Osteocyte (in vitro differentiated cells): ENCODE data around the gene MRPS17. TPM values are rescaled to one million over a fixed set of nuclear protein-coding genes. Genes with fewer than 3 reads are reported as not detected.

Experiments used
- DNase-seq: peaks from one replicate; pipeline ENCODE4 v3.0.0; 2021; ENCODE audit warnings: mixed read lengths; ENCODE audit not compliant: unreplicated experiment; ENCODE audit errors: extremely low spot score
- H3K27ac Mint-ChIP-seq: one replicate; pipeline ENCODE4 v1.8.0; 2021; ENCODE audit warnings: mild to moderate bottlenecking, mixed read lengths; ENCODE audit not compliant: unreplicated experiment
- H3K27me3 Mint-ChIP-seq: one replicate; pipeline ENCODE4 v1.8.0; 2021; ENCODE audit warnings: mixed read lengths; ENCODE audit not compliant: unreplicated experiment
- H3K36me3 Mint-ChIP-seq: one replicate; pipeline ENCODE4 v1.8.0; 2021; ENCODE audit warnings: mixed read lengths; ENCODE audit not compliant: unreplicated experiment
- H3K4me1 Mint-ChIP-seq: one replicate; pipeline ENCODE4 v1.8.0; 2021; ENCODE audit warnings: mixed read lengths; ENCODE audit not compliant: unreplicated experiment
- H3K4me3 Mint-ChIP-seq: one replicate; pipeline ENCODE4 v1.8.0; 2021; ENCODE audit warnings: mild to moderate bottlenecking, moderate library complexity, mixed read lengths; ENCODE audit not compliant: unreplicated experiment
- H3K9me3 Mint-ChIP-seq: one replicate; pipeline ENCODE4 v1.8.0; 2021; ENCODE audit warnings: mixed read lengths; ENCODE audit not compliant: unreplicated experiment
- CTCF ChIP-seq: fragments of 200-600 bp; sonication (generic); IDR thresholded peaks from 2 replicates; pipeline ENCODE4 v1.5.0; 2021; ENCODE audit warnings: antibody characterized with exemption, mild to moderate bottlenecking, moderate library complexity
- total RNA-seq: library from RNA; stranded (reverse); gene quantifications from 2 replicates; pipeline ENCODE4 v1.2.1, GENCODE V29; 2021

MRPS17 gene
- total RNA-seq, 1 donor from 2014 or later = 13.6 TPM

- H3K4me1 Mint-ChIP-seq = peaks cover 9% of the 10 kb centered on the region
- H3K4me3 Mint-ChIP-seq = no peak overlapping the region
- H3K27ac Mint-ChIP-seq = no peak overlapping the region
- H3K27me3 Mint-ChIP-seq = no peaks in the 10 kb centered on the region
- no peak for TF ChIP-seq CTCF
- H3K36me3 Mint-ChIP-seq = peaks cover 22% of the 10 kb centered on the region
- no peaks in the 10 kb centered on the region for H3K9me3 Mint-ChIP-seq
- DNase-seq = no peak
These were observed 19.3 kb downstream of the MRPS17 start for GRCh38 chr7:55970978-55971377.

GRCh38 chr7:55973747-55974250, 22.1 kb downstream of the MRPS17 start:
- peaks cover 15% of the 10 kb centered on the region for H3K36me3 Mint-ChIP-seq
- peaks cover 27% of the 10 kb centered on the region for H3K4me1 Mint-ChIP-seq
- TF ChIP-seq CTCF = no peak
- no peak for DNase-seq
- no peak overlapping the region for H3K27ac Mint-ChIP-seq
- no peak overlapping the region for H3K4me3 Mint-ChIP-seq
- no peaks in the 10 kb centered on the region for H3K27me3 Mint-ChIP-seq
- H3K9me3 Mint-ChIP-seq = no peaks in the 10 kb centered on the region

DNA sequence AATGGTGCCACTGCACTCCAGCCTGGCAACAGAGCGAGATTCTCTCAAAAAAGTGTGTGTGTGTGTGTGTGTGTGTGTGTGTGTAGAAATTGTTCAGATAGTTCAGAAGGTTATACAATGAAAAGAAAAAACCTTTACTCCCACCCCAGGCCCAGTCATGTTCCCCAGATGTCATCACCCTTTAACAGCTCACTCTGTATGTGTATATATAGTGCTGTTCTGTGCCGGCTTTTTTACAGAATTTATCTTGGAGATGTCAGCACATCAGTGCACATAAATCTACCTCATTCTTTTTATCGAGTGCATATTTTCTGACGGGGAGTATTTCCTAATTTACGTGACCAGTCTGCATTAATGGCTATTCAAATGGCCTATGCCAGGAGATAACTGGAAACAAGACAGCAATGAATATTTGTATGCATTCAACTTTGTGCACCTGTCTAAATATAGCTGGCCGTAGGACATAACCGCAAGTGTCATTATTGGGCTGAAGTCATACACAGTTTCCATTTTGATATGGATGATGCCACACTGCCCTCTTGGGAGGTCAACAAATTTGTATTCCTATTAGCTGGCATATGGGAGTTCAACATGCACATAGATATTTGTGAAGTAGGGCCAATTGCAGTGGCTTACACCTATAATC, 24.4 kb downstream of the MRPS17 start:
- Mint-ChIP-seq H3K9me3 (no peaks in the 10 kb centered on the region), H3K27me3 (no peaks in the 10 kb centered on the region), H3K4me3 (no peak overlapping the region), H3K36me3 (peaks cover 26% of the 10 kb centered on the region), H3K27ac (no peak overlapping the region), H3K4me1 (peaks cover 30% of the 10 kb centered on the region)
- DNase-seq = no peak
- TF ChIP-seq CTCF = no peak

DNA sequence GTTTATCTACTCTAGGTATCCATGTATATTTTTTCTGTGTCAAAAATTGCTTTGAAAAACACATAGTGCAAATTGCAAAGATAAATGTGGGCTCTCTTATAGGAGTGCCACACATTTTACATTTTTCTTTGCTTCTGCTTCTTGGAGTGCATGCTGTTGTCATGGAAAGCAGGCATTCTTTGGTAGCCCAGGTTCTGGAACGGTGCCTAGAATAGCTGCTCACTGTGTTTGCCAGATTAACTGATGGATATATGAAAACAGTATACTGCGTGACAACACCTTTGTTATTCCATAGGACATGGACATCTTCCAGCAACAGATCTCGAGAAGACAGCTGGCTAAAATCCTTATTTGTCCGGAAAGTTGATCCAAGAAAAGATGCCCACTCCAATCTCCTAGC, 26.2 kb downstream of the MRPS17 start:
- no peaks in the 10 kb centered on the region for H3K9me3 Mint-ChIP-seq
- DNase-seq = no peak
- peak overlapping the region; percentile 37 for H3K4me3 Mint-ChIP-seq
- TF ChIP-seq CTCF = no peak
- H3K36me3 Mint-ChIP-seq = peaks cover 31% of the 10 kb centered on the region
- H3K27ac Mint-ChIP-seq = peak overlapping the region; percentile 78
- no peaks in the 10 kb centered on the region for H3K27me3 Mint-ChIP-seq
- H3K4me1 Mint-ChIP-seq = peaks cover 30% of the 10 kb centered on the region

GRCh38 chr7:55980266-55980665, 28.6 kb downstream of the MRPS17 start:
- H3K36me3 Mint-ChIP-seq = peaks cover 36% of the 10 kb centered on the region
- H3K9me3 Mint-ChIP-seq = no peaks in the 10 kb centered on the region
- no peaks in the 10 kb centered on the region for H3K27me3 Mint-ChIP-seq
- peaks cover 30% of the 10 kb centered on the region for H3K4me1 Mint-ChIP-seq
- no peak for DNase-seq
- H3K27ac Mint-ChIP-seq = no peak overlapping the region
- H3K4me3 Mint-ChIP-seq = no peak overlapping the region
- TF ChIP-seq CTCF = no peak
